WTC11 (cell line): ENCODE results near the gene CNOT6L.

ENCODE experiments used
- CBFB ChIP-seq: sonication (generic); formaldehyde crosslinking; IDR thresholded peaks from 2 replicates; pipeline ENCODE4 v1.8.1; 2022; ENCODE audit warnings: mild to moderate bottlenecking, low read depth, missing genetic modification reagents
- NR2C2 ChIP-seq: sonication (generic); formaldehyde crosslinking; IDR thresholded peaks from 2 replicates; pipeline ENCODE4 v1.8.0; 2022; ENCODE audit warnings: mild to moderate bottlenecking, missing genetic modification reagents
- ZNF263 ChIP-seq: sonication (generic); formaldehyde crosslinking; IDR thresholded peaks from 2 replicates; pipeline ENCODE4 v1.8.1; 2022; ENCODE audit warnings: low read depth, mild to moderate bottlenecking, moderate library complexity, missing genetic modification reagents
- TF ChIP-seq, protein P1 (sequence below): fragments of 200-600 bp; IDR thresholded peaks from 2 replicates; pipeline ENCODE4 v1.8.0; 2022; ENCODE audit warnings: antibody characterized with exemption
- TF ChIP-seq, protein P2 (sequence below): sonication (generic); formaldehyde crosslinking; conservative IDR thresholded peaks from 2 replicates; pipeline ENCODE4 v1.8.1; 2022; ENCODE audit warnings: mild to moderate bottlenecking, missing genetic modification reagents

DNA sequence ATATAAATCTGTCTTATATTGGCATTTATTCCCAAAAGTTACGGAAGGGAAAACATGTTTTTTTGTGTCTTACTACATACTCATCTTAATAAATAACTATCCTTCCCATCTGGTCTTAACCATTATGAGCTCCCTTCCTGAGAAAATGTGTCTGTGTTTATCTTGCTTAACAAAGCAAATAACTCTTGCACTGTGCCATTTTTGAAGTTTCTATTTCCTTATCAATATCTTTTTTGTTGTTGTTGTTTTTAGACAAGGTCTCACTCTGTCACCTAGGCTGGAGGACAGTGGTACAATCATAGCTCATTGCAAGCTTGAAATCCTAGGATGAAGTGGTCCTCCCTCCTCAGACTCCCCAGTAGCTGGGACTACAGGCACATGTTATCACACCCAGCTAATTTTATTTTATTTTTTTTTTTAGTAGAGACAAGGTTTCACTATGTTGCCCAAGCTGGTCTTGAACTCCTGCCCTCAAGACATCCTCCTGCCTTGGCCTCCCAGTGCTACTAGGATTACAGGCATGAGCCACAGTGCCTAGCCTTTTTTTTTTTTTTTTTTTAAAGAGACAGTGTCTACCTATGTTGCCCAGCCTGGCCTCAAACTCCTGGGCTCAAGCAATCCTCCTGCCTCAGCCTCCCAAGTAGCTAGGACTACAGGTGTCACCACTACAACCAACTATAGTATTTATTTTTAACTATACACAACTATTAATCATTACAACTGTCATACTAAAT, 36.9 kb downstream of the CNOT6L start:
- TF ChIP-seq ZNF263 (CRISPR knock-in tag) (no peak), NR2C2 (CRISPR knock-in tag) (no peak), CBFB (CRISPR knock-in tag) (no peak)
- TF ChIP-seq, protein P1, sequence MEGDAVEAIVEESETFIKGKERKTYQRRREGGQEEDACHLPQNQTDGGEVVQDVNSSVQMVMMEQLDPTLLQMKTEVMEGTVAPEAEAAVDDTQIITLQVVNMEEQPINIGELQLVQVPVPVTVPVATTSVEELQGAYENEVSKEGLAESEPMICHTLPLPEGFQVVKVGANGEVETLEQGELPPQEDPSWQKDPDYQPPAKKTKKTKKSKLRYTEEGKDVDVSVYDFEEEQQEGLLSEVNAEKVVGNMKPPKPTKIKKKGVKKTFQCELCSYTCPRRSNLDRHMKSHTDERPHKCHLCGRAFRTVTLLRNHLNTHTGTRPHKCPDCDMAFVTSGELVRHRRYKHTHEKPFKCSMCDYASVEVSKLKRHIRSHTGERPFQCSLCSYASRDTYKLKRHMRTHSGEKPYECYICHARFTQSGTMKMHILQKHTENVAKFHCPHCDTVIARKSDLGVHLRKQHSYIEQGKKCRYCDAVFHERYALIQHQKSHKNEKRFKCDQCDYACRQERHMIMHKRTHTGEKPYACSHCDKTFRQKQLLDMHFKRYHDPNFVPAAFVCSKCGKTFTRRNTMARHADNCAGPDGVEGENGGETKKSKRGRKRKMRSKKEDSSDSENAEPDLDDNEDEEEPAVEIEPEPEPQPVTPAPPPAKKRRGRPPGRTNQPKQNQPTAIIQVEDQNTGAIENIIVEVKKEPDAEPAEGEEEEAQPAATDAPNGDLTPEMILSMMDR = no peak
- TF ChIP-seq, protein P2, sequence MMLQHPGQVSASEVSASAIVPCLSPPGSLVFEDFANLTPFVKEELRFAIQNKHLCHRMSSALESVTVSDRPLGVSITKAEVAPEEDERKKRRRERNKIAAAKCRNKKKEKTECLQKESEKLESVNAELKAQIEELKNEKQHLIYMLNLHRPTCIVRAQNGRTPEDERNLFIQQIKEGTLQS = no peak
